Fibroblast of the aortic adventitia (primary cell): ENCODE data around the gene KRTAP5-4. TPM values are rescaled to one million over a fixed set of nuclear protein-coding genes. Genes with fewer than 3 reads are reported as not detected.
A peak's percentile ranks its signal among the peaks of the same experiment; 100 is the strongest.
"Not testable (repeated sequence)": the region's sequence is repeated elsewhere in the genome, so short reads cannot be mapped to it uniquely, and the experiment has no call there.

ENCODE experiments used
- DNase-seq: peaks from one replicate; pipeline ENCODE4 v3.0.0-alpha.2; 2010; ENCODE audit warnings: low read depth
- H3K4me3 ChIP-seq: 2 replicates; pipeline ENCODE4 v1.5.1; 2011; ENCODE audit warnings: low read depth, mild to moderate bottlenecking, control low read depth, low read length, moderate library complexity
- total RNA-seq: library from RNA; depleted of rRNA; stranded (reverse); fragments of >200 nt; gene quantifications from 2 replicates; pipeline ENCODE4 v1.2.3, GENCODE V29; 2012; ENCODE audit warnings: low replicate concordance
- TF ChIP-seq, protein P1 (sequence below): IDR thresholded peaks from 2 replicates; pipeline ENCODE4 v1.5.1; 2011; ENCODE audit warnings: mild to moderate bottlenecking, low read length, control low read depth, inconsistent platforms; ENCODE audit not compliant: insufficient read depth

The KRTAP5-4 gene
- total RNA-seq, 1 donor, result not detected

DNA sequence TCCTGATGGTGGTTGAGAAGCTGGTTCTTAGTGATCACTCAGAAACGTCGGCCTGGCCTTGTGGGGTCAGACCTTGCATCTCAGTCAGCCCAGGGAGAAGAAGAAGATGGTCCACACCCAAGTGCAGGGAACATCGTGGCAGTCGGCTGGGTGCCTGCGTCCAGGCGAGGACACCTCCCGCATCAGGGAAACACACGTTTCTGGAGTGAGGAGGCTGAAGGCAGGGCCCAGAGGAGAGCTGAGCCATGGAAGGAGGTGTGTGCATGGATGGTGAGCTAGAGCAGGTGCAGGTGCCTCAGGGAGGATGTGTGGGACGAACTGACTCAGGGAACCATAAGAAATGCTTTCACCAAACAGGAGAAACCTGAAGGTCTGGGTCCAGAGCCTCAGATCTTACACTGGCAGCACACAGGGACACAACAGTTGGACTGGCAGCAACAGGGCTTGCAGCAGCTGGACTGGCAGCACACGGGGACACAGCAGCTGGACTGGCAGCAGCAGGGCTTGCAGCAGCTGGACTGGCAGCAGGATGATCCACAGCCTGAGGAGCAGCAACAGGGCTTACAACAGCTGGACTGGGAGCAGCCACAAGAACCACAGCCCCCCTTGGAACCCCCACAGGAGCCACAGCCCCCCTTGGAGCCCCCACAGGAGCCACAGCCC is 24.5 kb downstream of the KRTAP5-4 start:
- TF ChIP-seq, protein P1, sequence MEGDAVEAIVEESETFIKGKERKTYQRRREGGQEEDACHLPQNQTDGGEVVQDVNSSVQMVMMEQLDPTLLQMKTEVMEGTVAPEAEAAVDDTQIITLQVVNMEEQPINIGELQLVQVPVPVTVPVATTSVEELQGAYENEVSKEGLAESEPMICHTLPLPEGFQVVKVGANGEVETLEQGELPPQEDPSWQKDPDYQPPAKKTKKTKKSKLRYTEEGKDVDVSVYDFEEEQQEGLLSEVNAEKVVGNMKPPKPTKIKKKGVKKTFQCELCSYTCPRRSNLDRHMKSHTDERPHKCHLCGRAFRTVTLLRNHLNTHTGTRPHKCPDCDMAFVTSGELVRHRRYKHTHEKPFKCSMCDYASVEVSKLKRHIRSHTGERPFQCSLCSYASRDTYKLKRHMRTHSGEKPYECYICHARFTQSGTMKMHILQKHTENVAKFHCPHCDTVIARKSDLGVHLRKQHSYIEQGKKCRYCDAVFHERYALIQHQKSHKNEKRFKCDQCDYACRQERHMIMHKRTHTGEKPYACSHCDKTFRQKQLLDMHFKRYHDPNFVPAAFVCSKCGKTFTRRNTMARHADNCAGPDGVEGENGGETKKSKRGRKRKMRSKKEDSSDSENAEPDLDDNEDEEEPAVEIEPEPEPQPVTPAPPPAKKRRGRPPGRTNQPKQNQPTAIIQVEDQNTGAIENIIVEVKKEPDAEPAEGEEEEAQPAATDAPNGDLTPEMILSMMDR, result no peak
- DNase-seq, result no peak

DNA sequence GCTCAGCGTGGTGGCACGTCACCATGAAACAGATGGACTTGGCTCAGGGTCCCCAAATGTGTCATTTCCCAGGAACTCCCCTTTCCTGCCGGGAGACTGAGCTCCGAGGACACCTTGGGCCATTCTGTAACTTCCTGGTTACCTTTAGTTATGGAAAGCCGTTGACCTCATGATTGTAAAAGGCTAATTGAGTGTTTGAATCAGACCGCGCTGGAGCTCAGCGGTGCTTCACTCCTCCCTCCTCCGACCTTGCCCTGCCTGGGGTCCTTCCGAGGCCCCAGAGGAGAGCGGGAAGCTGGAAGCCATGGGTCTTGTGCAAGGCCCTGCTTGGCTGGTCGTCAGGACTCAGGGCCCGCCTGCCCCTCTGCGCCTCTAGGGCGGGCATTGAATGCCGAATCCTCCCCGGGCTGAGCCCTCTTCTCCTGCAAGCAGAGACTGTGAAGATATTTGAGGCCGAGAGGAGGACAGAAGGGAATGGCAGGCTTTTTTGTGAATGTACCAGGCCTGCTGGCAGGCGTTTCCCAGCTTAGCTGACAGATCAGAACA is 25.3 kb downstream of the KRTAP5-4 start:
- not testable (repeated sequence) for DNase-seq, H3K4me3 ChIP-seq

More for the DNA sequence above, 24.5 kb downstream of the KRTAP5-4 start:
- H3K4me3 ChIP-seq, result no peak overlapping the region

DNA sequence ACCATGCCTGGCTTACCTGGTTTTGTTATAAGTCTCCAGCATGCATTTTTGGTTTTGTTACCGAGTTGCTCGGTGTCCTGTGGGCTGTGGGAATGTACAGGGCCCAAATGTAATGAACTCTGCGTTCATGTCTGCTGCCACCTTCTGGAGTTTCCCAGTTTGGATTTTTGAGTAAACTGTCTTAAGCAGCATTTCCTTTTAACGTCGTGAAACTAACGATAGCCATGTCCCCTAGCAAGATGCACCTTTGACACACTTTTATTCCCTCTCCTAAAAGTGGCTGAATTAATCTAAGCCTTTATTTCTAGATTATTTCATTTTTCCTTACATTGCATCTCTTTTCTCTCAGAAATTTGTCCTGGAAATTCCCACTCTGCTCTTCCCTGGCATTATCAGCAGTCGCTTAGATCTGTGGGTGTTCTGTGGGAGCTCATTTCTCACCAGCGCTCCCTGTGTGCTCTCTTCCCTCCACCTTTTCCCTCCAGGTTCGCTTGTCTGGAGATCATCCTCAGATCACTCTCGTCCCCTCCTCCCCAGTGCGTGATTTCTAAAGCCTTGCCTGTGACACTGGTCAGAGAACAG is 25.9 kb downstream of the KRTAP5-4 start:
- not testable (repeated sequence) for H3K4me3 ChIP-seq
- peak; percentile 14 for DNase-seq

DNA sequence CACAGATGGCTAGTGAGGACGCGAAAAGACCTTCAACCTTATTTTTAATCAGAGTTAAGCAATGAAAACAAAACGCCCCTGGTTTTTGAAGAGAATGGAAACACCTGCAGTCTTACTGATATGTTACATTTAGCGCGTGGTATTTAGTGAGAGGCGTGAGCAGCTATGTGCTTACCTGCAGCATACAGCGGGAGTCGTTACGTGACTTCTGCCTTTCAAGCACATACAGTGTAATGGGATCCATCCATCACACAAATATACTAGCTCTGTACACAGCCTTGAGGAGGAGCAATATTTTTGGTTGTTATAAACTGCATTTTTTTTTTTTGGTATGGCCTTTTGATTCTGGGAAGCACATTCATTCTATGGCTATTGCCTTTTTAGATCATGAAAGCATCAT is 29.3 kb downstream of the KRTAP5-4 start:
- H3K4me3 ChIP-seq, result no peak overlapping the region
- TF ChIP-seq, protein P1, result no peak
- no peak for DNase-seq

DNA sequence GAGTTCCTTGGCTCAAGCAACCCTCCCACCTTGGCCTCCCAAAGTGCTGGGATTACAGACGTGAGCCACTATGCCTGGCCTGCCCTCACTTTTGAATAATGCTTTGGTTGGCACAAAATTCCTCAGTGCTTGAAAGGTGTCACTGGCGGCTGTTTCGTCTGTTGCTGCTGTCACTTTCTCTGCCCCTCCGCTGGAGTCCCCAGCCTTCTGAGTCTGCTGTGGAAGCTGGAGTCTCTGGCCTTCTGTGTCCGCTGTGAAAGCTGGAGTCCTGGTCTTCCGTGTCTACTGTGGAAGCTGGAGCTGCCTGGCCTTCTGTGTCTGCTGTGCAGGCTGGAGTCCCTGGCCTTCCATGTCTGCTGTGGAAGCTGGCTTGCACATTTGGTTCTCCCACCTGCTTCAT is 31.9 kb downstream of the KRTAP5-4 start:
- TF ChIP-seq, protein P1, result no peak
- DNase-seq, result no peak
- no peak overlapping the region for H3K4me3 ChIP-seq

DNA sequence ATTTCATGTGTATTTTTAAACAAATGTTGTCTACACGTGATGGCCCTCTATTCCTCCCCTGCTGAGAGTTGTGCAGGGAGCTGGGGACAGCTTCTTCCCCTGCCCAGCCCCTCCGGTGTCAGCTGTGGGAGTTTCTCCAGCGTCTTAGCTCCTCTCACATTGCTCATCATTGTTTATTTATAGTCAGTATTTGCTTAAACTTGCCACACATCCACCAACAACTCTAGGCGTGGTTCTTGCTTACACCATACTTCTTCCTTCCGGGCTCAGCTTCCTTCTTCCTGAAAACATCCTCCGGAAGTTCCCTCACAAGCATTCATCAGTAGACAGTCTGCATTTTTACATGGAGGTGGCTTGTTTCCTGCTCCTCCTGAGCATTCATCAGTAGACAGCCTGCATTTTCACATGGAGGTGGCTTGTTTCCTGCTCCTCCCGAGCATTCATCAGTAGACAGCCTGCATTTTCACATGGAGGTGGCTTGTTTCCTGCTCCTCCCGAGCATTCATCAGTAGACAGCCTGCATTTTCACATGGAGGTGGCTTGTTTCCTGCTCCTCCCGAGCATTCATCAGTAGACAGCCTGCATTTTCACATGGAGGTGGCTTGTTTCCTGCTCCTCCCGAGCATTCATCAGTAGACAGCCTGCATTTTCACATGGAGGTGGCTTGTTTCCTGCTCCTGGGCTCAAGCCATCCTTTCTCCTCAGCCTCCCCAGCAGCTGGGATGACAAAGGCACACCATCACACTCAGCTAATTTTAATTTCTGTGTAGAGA is 32.6 kb downstream of the KRTAP5-4 start:
- H3K4me3 ChIP-seq, DNase-seq: not testable (repeated sequence)

DNA sequence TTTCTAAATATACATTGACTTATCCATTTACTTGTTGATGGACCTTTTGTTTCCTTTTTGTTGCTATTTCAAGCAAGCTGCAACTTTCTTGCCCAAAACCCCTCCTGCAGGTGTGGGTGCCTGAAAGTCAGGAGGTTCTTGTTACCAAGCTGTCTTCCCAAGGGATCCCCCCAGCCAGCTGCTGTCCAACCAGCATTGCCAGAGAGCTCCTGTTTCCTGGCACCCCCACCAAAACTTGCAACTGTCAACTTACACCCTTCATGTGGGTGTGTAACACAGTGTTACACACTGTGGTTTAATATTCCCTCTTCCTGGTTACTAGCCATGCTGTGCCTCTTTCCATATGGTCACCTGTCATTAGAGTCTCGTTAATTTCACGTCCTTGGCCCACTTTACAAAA is 35.2 kb downstream of the KRTAP5-4 start:
- no peak for DNase-seq
- no peak overlapping the region for H3K4me3 ChIP-seq
- TF ChIP-seq, protein P1, result no peak

DNA sequence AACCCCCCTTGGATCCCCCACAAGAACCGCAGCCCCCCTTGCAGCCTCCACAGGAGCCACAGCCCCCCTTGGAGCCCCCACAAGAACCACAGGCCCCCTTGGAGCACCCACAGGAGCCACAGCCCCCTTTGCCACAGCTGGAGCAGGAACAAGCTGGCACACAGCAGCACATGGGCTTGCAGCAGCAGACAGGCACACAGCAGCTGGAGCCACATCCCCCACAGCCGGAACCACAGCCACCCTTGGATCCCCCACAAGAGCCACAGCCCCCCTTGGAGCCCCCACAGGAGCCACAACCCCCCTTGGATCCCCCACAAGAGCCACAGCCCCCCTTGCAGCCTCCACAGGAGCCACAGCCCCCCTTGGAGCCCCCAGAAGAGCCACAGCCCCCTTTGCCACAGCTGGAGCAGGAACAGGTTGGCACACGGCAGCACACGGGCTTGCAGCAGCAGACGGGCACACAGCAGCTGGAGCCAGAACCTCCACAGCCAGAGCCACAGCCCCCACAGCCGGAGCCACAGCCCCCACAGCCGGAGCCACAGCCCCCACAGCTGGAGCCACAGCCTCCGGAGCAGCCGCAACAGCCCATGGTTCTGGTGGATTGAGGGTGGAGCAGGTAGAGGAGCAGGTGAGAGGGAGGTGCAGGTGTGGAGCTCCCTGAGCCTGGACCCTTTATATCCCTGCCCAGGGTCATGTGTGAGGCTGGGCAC is 37.1 kb downstream of the KRTAP5-4 start, which contains the start of gene KRTAP5-1:
TSS of gene KRTAP5-1 (minus strand) at position 623 of the 710 bp plus-strand sequence. CDS start at position 589, 34 bp downstream.
- not testable (repeated sequence) for DNase-seq, H3K4me3 ChIP-seq

DNA sequence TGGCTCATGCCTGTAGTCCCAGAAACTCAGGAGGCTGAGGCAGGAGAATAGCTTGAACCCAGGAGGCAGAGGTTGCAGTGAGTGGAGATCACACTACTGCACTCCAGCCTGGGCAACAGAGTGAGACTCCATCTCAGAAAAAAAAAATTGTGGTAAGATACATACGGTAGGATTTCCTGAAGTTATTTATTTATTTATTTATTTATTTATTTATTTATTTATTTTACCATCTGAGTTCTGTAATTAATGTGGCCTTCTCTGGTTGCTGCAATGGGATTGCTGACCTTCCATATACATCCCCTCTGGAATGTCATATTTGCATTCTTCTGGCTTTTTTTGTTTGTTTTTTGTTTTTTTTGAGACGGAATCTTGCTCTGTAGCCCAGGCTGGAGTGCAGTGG is 39.0 kb downstream of the KRTAP5-4 start:
- H3K4me3 ChIP-seq, DNase-seq: not testable (repeated sequence)
